Non-pigmented ciliary epithelial cell (primary cell): ENCODE results near the gene SHISA7.
A peak's percentile ranks its signal among the peaks of the same experiment; 100 is the strongest.

Experiments used
- DNase-seq: peaks from one replicate; pipeline ENCODE4 v3.0.0-alpha.2; 2010; ENCODE audit warnings: low read depth

SHISA7 gene

DNA sequence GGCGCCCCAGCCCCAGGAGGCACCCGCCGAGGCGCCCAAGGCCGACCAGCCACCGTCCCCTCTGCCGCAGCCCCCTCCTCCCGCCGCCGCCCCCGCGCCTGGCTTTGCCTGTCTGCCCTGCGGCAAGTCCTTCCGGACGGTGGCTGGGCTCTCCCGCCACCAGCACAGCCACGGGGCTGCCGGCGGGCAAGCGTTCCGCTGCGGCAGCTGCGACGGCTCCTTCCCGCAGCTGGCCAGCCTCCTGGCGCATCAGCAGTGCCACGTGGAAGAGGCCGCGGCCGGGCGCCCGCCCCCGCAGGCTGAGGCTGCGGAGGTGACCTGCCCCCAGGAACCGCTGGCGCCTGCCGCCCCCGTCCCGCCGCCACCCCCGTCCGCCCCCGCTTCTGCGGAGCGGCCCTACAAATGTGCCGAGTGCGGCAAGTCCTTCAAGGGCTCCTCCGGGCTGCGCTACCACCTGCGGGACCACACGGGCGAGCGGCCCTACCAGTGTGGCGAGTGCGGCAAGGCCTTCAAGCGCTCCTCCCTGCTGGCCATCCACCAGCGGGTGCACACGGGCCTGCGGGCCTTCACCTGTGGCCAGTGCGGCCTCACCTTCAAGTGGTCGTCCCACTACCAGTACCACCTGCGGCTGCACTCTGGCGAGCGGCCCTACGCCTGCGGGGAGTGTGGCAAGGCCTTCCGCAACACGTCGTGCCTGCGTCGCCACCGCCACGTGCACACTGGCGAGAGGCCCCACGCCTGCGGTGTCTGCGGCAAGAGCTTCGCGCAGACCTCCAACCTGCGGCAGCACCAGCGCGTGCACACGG is 39.3 kb upstream of the SHISA7 start:
- DNase-seq = no peak

GRCh38 chr19:55481794-55482155 is 38.7 kb upstream of the SHISA7 start:
- no peak for DNase-seq

GRCh38 chr19:55481148-55481793 is 38.2 kb upstream of the SHISA7 start:
- no peak for DNase-seq

DNA sequence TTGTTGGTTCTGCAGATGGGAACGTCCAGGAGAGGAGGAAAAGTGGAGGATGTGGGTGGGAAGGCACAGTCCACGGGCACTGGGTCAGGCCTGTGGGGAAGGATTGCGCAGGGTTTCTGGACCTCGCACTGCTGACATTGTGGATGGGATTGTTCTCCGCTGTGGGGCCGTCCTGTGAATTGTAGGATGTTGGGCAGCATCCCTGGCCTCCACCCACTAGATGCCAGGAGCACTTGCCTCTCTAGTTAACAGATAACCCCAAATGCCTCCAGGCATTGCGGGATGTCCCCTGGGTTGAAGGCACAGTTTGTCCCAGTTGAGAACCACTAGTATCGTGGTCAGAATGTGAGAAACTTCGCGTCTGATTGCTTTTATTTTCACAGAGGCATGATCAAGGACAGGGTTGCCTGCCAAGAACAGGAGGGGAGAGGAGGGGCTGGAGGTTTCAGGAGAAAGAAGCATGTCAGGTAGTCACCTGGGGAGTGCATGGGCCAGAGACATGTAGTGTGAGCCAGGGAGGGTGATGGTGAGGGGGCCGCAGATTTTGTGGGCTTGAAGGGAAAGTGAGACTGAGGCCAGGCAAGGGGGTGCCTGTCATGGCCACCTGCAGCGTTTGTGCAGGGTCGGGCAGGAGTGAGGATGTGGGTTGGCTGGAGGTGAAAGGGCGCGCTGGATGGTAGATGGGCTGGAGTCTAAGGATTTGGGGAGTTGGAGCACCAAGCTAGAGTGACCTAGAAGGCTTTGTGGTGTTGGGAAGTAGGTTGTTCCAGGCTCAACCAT is 36.5 kb upstream of the SHISA7 start:
- DNase-seq = no peak

DNA sequence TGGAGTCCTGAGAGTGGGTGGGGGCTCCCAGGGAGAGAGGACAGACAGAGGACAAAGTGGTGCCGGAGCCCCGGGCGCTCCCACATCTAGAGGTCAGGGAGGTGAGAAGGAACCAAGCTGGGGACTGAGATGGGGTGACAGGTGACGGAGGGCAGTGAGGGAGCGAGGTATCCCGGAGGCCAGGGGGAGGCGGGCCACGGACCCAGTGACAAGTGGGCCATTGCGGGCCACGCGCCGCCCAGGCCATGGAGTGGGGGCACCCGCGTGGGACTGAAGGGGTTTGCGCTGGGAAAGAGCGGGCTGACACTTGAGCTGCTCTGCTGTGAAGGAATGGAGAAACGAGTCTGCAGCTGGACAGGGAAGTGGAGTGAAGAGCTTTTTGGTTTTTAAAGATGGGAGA is 35.9 kb upstream of the SHISA7 start:
- no peak for DNase-seq

GRCh38 chr19:55478364-55478763 is 35.3 kb upstream of the SHISA7 start:
- DNase-seq = no peak

DNA sequence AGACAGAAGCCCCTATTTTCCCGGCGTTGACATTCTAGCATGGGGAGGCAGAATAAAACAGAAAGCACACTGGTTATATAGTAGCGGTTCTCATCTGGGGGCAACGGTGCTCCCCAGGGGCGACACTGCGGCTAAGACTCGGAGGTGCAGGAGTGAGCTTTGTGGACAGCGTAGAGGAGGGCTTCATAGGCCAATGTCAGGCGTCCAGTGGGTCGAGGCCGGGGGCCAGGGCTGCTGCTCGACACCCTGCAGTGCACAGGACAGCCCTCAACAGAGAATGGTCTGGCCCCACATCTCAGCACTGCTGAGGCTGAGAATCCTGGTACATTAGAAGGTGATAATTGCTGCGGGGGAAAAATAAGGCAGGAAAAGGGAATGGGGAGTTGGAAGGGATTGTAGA is 34.8 kb upstream of the SHISA7 start:
- no peak for DNase-seq

- peak; percentile 88 for DNase-seq
Observed at GRCh38 chr19:55476100-55476775, 33.1 kb upstream of the SHISA7 start, which contains the start of gene ZNF628. Gene ZNF628, plus strand, starts transcription at chr19:55476617. Its CDS starts 3,294 bp downstream, at chr19:55479911.

DNA sequence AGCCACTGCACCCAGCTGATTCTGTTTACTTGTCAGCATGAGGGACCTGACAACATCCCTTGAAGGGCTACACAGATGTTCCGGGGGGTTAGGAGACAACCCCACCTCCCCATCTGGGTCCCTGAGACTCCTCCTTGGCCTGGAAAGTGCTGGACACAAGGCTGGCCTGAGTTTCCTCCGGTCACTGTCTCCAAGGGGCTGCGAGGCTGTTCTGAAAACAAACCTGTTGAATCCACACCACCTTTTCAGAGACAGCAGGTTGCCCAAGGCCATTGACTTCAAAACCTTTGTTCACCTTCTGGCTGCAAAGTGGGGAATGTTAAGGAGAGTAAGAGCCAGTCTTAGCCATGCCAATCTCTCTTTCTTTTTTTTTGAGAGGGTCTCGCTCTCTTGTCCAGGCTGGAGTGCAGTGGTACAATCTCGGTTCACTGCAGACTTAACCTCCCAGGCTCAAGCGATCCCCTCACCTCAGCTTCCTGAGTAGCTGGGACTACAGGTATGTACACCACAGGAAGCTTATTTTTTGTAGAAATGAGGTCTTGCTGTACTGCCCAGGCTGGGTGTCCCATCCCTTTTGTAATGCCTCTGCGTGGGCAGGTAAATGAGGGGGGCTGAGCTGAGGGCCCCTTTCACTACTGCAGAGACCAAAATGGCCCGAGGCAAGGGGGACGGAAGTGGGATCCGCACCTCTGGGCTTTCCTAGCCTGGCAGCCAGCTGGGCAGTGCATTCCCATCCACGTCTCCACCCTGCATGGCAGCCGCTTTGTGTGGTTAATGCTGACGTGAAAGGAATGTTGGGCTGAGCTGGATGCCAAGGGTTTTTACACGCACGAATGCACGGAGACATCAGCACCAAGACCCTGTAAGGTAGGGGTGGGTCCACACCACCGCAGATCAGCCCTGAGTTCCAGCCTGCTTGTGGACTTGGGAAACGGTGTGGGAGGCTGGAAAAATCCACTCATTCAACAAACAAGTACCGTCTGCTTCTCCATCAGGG is 31.5 kb upstream of the SHISA7 start:
- no peak for DNase-seq

- no peak for DNase-seq
Observed at GRCh38 chr19:55473225-55474012, 30.3 kb upstream of the SHISA7 start.

- DNase-seq = no peak
Observed at GRCh38 chr19:55472463-55472862, 29.4 kb upstream of the SHISA7 start.

GRCh38 chr19:55471266-55471665 is 28.2 kb upstream of the SHISA7 start:
- no peak for DNase-seq

DNA sequence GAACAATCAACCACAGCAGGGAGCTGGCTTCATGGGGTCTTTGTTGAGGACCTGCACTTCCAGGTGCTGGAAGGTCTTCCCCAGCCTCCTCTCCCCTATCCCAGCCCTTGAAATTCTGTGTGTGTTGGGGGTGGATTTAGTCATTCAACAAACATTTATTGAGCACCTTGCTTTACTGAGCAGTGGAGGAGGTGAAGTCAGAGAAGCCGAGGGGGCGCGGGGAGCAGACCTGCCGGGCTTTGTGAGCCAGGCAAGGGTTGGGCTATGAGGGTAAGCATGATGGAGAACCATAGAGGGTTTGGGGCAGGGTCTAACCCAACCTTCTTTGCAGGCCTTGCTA is 24.9 kb upstream of the SHISA7 start:
- DNase-seq = no peak

GRCh38 chr19:55467236-55468053 is 24.3 kb upstream of the SHISA7 start:
- no peak for DNase-seq

DNA sequence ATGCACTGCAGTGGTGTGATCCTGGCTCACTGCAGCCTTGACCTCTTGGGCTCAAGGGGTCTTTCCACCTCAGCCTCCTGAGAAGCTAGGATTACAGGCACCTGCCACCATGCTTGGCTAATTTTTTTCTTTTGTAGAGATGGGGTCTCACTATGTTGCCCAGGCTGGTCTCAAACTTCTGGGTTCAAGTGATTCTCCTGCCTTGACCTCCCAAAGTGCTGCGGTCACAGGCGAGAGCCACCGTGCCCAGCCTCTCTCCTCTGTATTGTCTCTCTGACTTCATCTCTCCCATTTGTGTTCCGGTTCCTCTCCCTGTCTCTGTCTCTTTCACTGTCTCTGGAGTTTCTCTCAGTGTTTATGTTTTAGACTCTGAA is 23.1 kb upstream of the SHISA7 start:
- no peak for DNase-seq

DNA sequence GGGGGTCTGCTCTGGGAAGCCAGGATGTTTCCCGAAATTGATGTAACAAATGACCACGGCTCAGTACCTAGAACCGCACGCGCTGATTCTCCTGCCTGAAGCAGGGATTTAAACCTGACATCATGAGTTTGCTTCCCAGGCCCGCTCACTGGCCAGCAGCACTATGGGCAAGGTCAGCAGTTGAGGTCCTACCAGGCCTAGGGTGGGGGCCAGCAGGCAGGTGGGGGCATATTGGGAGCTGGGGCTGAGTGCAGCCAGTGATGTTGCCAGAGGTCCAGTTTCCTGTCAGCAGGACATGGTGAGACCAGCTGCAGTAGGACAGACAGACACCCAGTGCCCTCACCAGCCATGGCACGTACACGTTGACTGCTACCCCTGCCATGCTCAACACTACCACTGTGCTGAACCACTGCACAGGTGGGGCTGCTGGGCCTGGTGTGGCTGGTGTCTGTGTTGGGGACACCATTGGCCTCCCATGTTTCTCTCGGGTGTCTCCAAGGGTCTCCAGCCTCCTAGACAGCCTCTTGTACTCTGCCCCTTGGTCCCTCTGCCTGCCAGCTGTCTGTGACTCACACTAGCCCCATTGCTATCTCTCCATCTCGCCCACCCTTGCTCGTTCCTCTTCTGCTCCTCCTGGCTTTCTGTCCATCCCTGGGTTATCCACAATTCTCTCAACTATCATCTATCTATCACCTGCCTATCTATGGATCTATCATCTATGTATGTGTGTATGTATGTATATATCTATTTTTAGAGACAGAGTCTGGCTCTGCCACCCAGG is 22.6 kb upstream of the SHISA7 start:
- no peak for DNase-seq

- DNase-seq = no peak
Observed at GRCh38 chr19:55464662-55465054, 21.6 kb upstream of the SHISA7 start, which contains the start of gene C19orf85. Gene C19orf85, minus strand, starts transcription at chr19:55464751. Its CDS starts 197 bp downstream, at chr19:55464554.

GRCh38 chr19:55464039-55464661 is 21.1 kb upstream of the SHISA7 start:
- no peak for DNase-seq
